ENCODE results near the gene TRIM45. TPM values are rescaled to one million over a fixed set of nuclear protein-coding genes. Genes with fewer than 3 reads are reported as not detected.

Gene TRIM45
- total and polyA plus RNA-seq, 2 experiments from 2014 or later, result 0.76 to 1.4 TPM

- no peaks in the 10 kb centered on the region for H3K79me2 ChIP-seq (ENCODE audit: insufficient read depth)
- in situ Hi-C loops (cut with MboI), result no loop called here
- no peaks in the 10 kb centered on the region for H3K9me2 ChIP-seq (ENCODE audit: insufficient read depth)
- H3K36me3 ChIP-seq (ENCODE audit: low read depth), result no peaks in the 10 kb centered on the region
- no peak overlapping the region for H3K27ac ChIP-seq
- H4K20me1 ChIP-seq (ENCODE audit: insufficient read depth), result no peaks in the 10 kb centered on the region
- peaks cover 9% of the 10 kb centered on the region for H3K4me1 ChIP-seq (ENCODE audit: insufficient read depth)
- no peaks in the 10 kb centered on the region for H3F3A ChIP-seq (ENCODE audit: insufficient read depth)
- H3K9me3 ChIP-seq (ENCODE audit: low read depth), result no peaks in the 10 kb centered on the region
- no peaks in the 10 kb centered on the region for H3K27me3 ChIP-seq (replicated peaks; ENCODE audit: insufficient read depth)
- H2AFZ ChIP-seq, result peak overlapping the region; percentile 73
- TF ChIP-seq EZH2 (IDR thresholded peaks at IDR 0.05; ENCODE audit: insufficient read depth, poor library complexity, severe bottlenecking), result no peak
- 22% methylated on average over 5 of the region's 5 CpGs for WGBS, 2 experiments (ENCODE audit: low coverage in 1 of 2, low lambda C conversion rate in 2 of 2, missing lambda C conversion rate in 2 of 2)
- no peak overlapping the region for H3K9ac ChIP-seq
- DNase-seq, result peak; percentile 65
- H3K4me3 ChIP-seq, result no peak overlapping the region
- H3K4me2 ChIP-seq (ENCODE audit: unreplicated experiment), result no peak overlapping the region
Measured at GRCh38 chr1:117128323-117129079, 7.0 kb upstream of the TRIM45 start.

- H3K4me1 ChIP-seq (ENCODE audit: insufficient read depth), result peaks cover 9% of the 10 kb centered on the region
- no peak overlapping the region for H3K9ac ChIP-seq
- no peak overlapping the region for H2AFZ ChIP-seq
- no peak for TF ChIP-seq EZH2phosphoT487 (IDR thresholded peaks at IDR 0.05; ENCODE audit: insufficient read depth, low read depth)
- peak; percentile 47 for DNase-seq
- H3K79me2 ChIP-seq (ENCODE audit: insufficient read depth), result no peaks in the 10 kb centered on the region
- no peak overlapping the region for H3K4me3 ChIP-seq
- no peak overlapping the region for H3K4me2 ChIP-seq (ENCODE audit: unreplicated experiment)
- H3K9me2 ChIP-seq (ENCODE audit: insufficient read depth), result no peaks in the 10 kb centered on the region
- no peaks in the 10 kb centered on the region for H3K27me3 ChIP-seq (replicated peaks; ENCODE audit: insufficient read depth)
- H3F3A ChIP-seq (ENCODE audit: insufficient read depth), result no peaks in the 10 kb centered on the region
- H3K27ac ChIP-seq, result no peak overlapping the region
- in situ Hi-C loops (cut with MboI), result no loop called here
- no peaks in the 10 kb centered on the region for H4K20me1 ChIP-seq (ENCODE audit: insufficient read depth)
- no peaks in the 10 kb centered on the region for H3K36me3 ChIP-seq (ENCODE audit: low read depth)
- H3K9me3 ChIP-seq (ENCODE audit: low read depth), result no peaks in the 10 kb centered on the region
Measured at GRCh38 chr1:117127795-117128194, 6.2 kb upstream of the TRIM45 start.

GRCh38 chr1:117124661-117125060, 3.1 kb upstream of the TRIM45 start:
- in situ Hi-C loops (cut with MboI), result loop anchor here (5.0 kb wide), 1 partner anchor 52 kb away; no protein-coding TSS in a partner anchor

DNA sequence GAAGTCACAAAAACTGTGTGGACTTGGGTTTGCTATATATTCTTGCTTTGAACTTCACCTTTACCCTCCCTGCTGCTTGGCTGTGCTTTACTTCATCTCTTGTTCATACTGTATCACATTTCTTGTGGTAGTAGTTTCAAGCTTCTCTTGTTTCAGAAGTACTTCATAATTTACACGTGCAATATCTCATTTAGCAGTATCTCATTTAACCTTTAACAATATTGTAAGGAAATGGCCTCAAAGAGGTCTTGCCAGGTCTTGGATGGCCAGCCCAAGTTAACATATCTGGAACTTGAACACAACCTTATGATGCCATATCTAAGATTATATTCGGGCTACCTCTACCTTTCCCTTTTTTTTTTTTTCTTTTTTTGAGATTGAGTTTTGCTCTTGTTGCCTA, 1.7 kb upstream of the TRIM45 start:
- Histone ChIP-seq H3K4me3 (no peak overlapping the region), H3K4me2 (ENCODE audit: unreplicated experiment) (no peak overlapping the region), H3K9me2 (ENCODE audit: insufficient read depth) (no peaks in the 10 kb centered on the region), H3K36me3 (ENCODE audit: low read depth) (no peaks in the 10 kb centered on the region), H3K9me3 (ENCODE audit: low read depth) (no peaks in the 10 kb centered on the region), H3K27me3 (replicated peaks; ENCODE audit: insufficient read depth) (no peaks in the 10 kb centered on the region), H3K9ac (no peak overlapping the region), H3K79me2 (ENCODE audit: insufficient read depth) (no peaks in the 10 kb centered on the region), H3F3A (ENCODE audit: insufficient read depth) (no peaks in the 10 kb centered on the region), H3K27ac (no peak overlapping the region), H3K4me1 (ENCODE audit: insufficient read depth) (peaks cover 7% of the 10 kb centered on the region), H4K20me1 (ENCODE audit: insufficient read depth) (no peaks in the 10 kb centered on the region), H2AFZ (no peak overlapping the region)
- in situ Hi-C loops (cut with MboI), result loop anchor here (5.0 kb wide), 1 partner anchor 51 kb away; no protein-coding TSS in a partner anchor
- TF ChIP-seq EZH2 (IDR thresholded peaks at IDR 0.05; ENCODE audit: insufficient read depth, poor library complexity, severe bottlenecking), result no peak
- WGBS, 2 experiments (ENCODE audit: low coverage in 1 of 2, low lambda C conversion rate in 2 of 2, missing lambda C conversion rate in 2 of 2), result 93 to 94% methylated on average over 2 of the region's 2 CpGs
- no peak for DNase-seq

More at GRCh38 chr1:117124661-117125060, 3.1 kb upstream of the TRIM45 start:
- Histone ChIP-seq H4K20me1 (ENCODE audit: insufficient read depth) (no peaks in the 10 kb centered on the region), H3F3A (ENCODE audit: insufficient read depth) (no peaks in the 10 kb centered on the region), H3K4me1 (ENCODE audit: insufficient read depth) (peaks cover 9% of the 10 kb centered on the region), H3K27me3 (replicated peaks; ENCODE audit: insufficient read depth) (no peaks in the 10 kb centered on the region), H3K79me2 (ENCODE audit: insufficient read depth) (no peaks in the 10 kb centered on the region), H3K4me3 (no peak overlapping the region), H3K4me2 (ENCODE audit: unreplicated experiment) (no peak overlapping the region), H3K9me3 (ENCODE audit: low read depth) (no peaks in the 10 kb centered on the region), H3K9me2 (ENCODE audit: insufficient read depth) (no peaks in the 10 kb centered on the region), H3K27ac (no peak overlapping the region), H3K36me3 (ENCODE audit: low read depth) (no peaks in the 10 kb centered on the region), H2AFZ (no peak overlapping the region), H3K9ac (no peak overlapping the region)
- no peak for DNase-seq
- TF ChIP-seq EZH2phosphoT487 (IDR thresholded peaks at IDR 0.05; ENCODE audit: insufficient read depth, low read depth) (no peak), EZH2 (IDR thresholded peaks at IDR 0.05; ENCODE audit: insufficient read depth, poor library complexity, severe bottlenecking) (no peak)
- WGBS, 2 experiments (ENCODE audit: low coverage in 1 of 2, low lambda C conversion rate in 2 of 2, missing lambda C conversion rate in 2 of 2), result 21 to 31% methylated on average over 1 of the region's 1 CpG

Measured in GM23248 (cell line).